Adrenal gland (tissue), 5 donors: ENCODE data around the gene DYNC1I2.

Experiments
- CTCF ChIP-seq, 6 experiments: fragments of 450-650 bp in 4 of 6; fragments of 200-600 bp in 2 of 6; sonication (generic) in 1 of 6; IDR thresholded peaks; 1 replicate in 5 of 6; 2 replicates in 1 of 6; pipeline versions ENCODE4 v1.5.1 to v1.8.0; 2016 to 2021; ENCODE audit warnings: antibody characterized with exemption in 6 of 6, mild to moderate bottlenecking in 2 of 6, moderate library complexity in 1 of 6
- POLR2A ChIP-seq, 2 donors: fragments of 450-650 bp; IDR thresholded peaks; one replicate each; pipeline ENCODE4 v1.6.1; 2017; ENCODE audit warnings: antibody characterized with exemption in 2 of 2, mild to moderate bottlenecking in 2 of 2, moderate library complexity in 1 of 2
- donor health status: DM: no; HTN: no; CAD: no.

- TF ChIP-seq CTCF (IDR thresholded peaks at IDR 0.05), result no peak
- TF ChIP-seq POLR2A (IDR thresholded peaks at IDR 0.05), result no peak
These were observed 48.9 kb downstream of the DYNC1I2 start for GRCh38 chr2:171735991-171736710.
